HS-5 (cell line): ENCODE measurements around the gene RGS11.

Experiments
- DNase-seq: peaks from one replicate; pipeline ENCODE4 v3.0.0-alpha.2; 2012; ENCODE audit warnings: low read depth

Gene RGS11

DNA sequence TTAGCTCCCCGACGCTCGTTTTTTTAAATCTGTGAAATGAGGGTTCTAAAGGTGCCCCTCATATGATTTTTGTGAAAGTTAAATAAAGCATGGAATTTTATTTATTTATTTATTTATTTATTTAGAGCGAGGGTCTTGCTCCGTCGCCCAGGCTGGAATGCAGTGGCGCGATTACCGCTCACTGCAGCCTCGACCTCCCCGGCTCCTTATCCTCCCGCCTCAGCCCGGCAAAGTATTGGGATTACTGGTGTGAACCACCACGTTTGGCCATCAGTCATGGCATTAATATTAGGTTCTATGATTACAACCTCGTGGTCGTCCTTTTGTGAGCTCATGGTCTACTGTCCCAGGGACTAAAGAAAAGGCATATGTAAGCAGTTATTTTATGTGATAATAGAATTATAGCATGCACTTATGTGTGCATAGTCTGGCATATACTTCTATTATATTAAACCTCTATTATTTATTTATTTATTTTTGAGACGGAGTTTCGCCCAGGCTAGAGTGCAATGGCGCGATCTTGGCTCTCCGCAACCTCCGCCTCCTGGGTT, 45.9 kb downstream of the RGS11 start:
- DNase-seq, result no peak

DNA sequence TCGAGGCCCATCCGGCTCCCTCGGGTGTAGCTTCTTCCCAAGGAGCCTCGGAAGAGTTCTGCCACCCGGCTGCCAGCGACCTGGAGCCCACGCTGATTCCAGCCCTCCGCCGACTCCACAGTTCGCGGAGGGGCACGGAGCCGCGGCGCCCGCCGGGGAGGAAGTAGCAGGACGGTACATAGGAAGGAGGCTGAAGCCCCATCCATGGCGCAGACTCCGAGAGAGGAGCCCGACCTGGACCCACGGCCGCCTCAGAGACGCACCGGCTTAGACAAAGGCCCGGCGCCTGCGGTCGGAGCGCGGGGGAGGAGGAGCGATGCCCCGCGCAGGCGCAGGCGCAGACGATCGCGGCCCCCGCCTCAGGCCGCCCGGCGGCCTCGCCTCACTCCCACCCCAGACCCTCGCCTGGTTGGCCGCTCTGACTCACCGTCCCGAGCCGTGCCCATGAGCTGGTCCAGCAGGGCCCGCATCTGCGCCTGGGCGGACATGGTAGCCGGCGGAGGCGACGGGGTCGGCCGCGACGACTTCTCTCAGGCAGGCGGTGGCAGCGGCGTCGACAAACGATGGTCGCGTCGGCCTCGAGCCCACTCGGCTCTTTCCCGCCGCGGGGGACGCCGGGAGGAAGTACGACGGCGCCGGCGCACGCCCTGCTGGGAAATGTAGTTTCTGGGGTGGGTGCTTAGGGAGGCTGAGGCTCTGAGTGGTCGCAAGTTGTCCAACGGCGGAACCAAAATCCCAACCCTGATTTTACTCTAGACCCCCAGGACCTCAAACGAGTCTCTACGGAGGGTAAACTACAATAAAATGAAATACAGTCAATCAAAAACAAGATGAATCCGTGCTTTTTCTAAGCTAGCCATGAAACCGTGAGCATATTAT, 46.7 kb downstream of the RGS11 start, which contains the start of gene LUC7L:
Gene LUC7L, minus strand, starts transcription at position 598 of the 879 bp plus-strand sequence. Its CDS starts 110 bp downstream, at position 488.
- DNase-seq, result peak; percentile 36

DNA sequence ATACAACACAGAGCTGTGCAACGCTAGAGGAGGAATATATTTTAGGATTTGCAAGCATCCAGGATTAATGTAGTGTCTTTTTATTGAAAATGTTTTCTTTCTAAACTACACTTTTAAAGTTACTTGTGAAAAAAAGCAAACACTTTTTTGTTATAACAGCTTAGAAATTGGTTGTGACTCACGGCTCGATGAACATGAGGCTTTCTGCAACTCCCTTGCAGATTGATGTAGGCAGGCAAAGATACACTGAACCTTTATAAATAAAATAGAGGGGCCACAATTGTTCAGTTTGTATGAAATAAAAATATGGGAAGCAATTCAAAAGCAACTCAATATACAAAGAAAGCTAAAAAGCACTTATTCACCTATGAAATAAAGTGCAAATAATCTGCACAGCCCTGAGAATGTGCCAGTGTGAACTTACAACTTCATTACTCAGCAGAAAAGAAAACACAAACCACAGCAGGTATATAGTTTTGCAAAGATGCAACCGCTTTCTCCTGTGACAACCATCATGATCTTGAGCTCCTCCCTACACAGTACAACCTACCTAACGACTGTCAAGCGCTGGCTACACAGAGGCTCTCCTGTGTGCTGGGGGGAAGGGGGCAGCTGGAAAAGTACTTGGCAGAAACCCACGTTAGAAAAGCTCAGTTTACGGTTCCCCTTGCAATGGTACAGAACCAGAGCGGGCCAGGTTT, 47.4 kb downstream of the RGS11 start:
- DNase-seq, result no peak

DNA sequence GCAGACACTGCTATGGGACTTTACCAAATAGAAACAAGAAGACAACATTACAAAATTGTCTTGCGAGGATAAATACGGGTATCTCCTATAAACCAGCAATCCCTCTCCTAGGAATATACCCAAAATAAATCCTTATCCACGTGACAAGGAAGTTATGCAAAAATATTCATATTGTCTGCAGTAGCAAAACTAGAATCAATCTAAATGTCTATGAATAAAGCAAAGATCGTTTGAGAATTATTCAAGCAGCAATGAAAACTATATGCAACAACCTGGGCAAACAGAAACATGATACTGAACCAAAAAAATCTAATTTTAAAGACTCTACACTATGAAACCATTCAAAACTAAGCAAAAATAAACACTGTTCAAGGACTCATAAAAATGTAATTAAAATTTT, 55.7 kb downstream of the RGS11 start:
- DNase-seq, result no peak
